Epithelial cell of prostate (primary cell): ENCODE data around the gene WNT4.

Source experiments
- DNase-seq: peaks from one replicate; pipeline ENCODE4 v3.0.0-alpha.2; 2011; ENCODE audit warnings: low read depth, low spot score
- H3K27ac ChIP-seq: fragments of 450-650 bp; 2 replicates; pipeline ENCODE4 v1.5.1; 2017; ENCODE audit warnings: mild to moderate bottlenecking

WNT4 gene

GRCh38 chr1:22132517-22133235, 10.2 kb downstream of the WNT4 start:
- H3K27ac ChIP-seq, result no peak overlapping the region
- DNase-seq, result peak; percentile 20

GRCh38 chr1:22131875-22132486, 10.9 kb downstream of the WNT4 start:
- H3K27ac ChIP-seq, result no peak overlapping the region
- no peak for DNase-seq

- DNase-seq, result no peak
- H3K27ac ChIP-seq, result no peak overlapping the region
These were observed 11.8 kb downstream of the WNT4 start for GRCh38 chr1:22131062-22131461.

GRCh38 chr1:22129501-22130117, 13.3 kb downstream of the WNT4 start:
- no peak overlapping the region for H3K27ac ChIP-seq
- DNase-seq, result no peak

GRCh38 chr1:22128392-22128791, 14.5 kb downstream of the WNT4 start:
- no peak for DNase-seq
- no peak overlapping the region for H3K27ac ChIP-seq

- no peak overlapping the region for H3K27ac ChIP-seq
- DNase-seq, result no peak
These were observed 15.2 kb downstream of the WNT4 start for GRCh38 chr1:22127731-22128130.

- no peak for DNase-seq
- no peak overlapping the region for H3K27ac ChIP-seq
These were observed 15.6 kb downstream of the WNT4 start for GRCh38 chr1:22127248-22127647.

- DNase-seq, result no peak
- no peak overlapping the region for H3K27ac ChIP-seq
These were observed 16.4 kb downstream of the WNT4 start for GRCh38 chr1:22126531-22126930.

- DNase-seq, result no peak
- no peak overlapping the region for H3K27ac ChIP-seq
These were observed 18.2 kb downstream of the WNT4 start for GRCh38 chr1:22124592-22125229.

- H3K27ac ChIP-seq, result no peak overlapping the region
- no peak for DNase-seq
These were observed 18.9 kb downstream of the WNT4 start for GRCh38 chr1:22123901-22124404.

- H3K27ac ChIP-seq, result no peak overlapping the region
- no peak for DNase-seq
These were observed 19.9 kb downstream of the WNT4 start for GRCh38 chr1:22123071-22123390.

GRCh38 chr1:22122273-22123070, 20.4 kb downstream of the WNT4 start:
- no peak for DNase-seq

GRCh38 chr1:22121421-22121911, 21.4 kb downstream of the WNT4 start:
- DNase-seq, result no peak
- H3K27ac ChIP-seq, result no peak overlapping the region

More at GRCh38 chr1:22122273-22123070, 20.4 kb downstream of the WNT4 start:
- H3K27ac ChIP-seq, result no peak overlapping the region

- no peak for DNase-seq
These were observed 22.5 kb downstream of the WNT4 start for GRCh38 chr1:22120469-22120790.

GRCh38 chr1:22119626-22120468, 23.1 kb downstream of the WNT4 start:
- H3K27ac ChIP-seq, result no peak overlapping the region
- DNase-seq, result no peak

More at GRCh38 chr1:22120469-22120790, 22.5 kb downstream of the WNT4 start:
- H3K27ac ChIP-seq, result no peak overlapping the region

- DNase-seq, result no peak
- no peak overlapping the region for H3K27ac ChIP-seq
These were observed 24.5 kb downstream of the WNT4 start for GRCh38 chr1:22118291-22118992.

GRCh38 chr1:22117851-22118250, 25.0 kb downstream of the WNT4 start:
- no peak overlapping the region for H3K27ac ChIP-seq
- DNase-seq, result no peak

- DNase-seq, result no peak
- H3K27ac ChIP-seq, result no peak overlapping the region
These were observed 25.7 kb downstream of the WNT4 start for GRCh38 chr1:22117238-22117637.

- H3K27ac ChIP-seq, result no peak overlapping the region
- no peak for DNase-seq
These were observed 27.6 kb downstream of the WNT4 start for GRCh38 chr1:22115286-22115685.
